ENCODE measurements around the gene CHCHD6.

DNA sequence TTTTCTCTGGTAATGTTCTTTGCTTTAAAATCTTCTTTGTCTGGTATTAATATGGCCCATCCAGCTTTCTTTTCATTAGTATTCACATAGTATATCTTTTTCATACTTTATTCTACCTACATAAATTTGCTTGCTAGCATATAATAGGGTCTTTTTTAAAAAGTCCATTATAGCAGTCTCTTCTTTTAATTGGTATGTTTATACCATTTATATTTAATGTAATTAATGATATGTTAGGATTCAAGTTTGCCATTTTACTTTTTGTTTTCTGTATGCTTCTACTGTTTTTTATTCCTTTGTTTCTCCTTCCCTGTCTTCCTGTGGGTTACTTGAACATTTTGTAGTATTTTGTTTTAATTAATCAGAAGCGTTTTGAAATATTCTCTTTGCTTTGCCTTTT, 89.0 kb downstream of the CHCHD6 start:
- TF ChIP-seq, protein P1, sequence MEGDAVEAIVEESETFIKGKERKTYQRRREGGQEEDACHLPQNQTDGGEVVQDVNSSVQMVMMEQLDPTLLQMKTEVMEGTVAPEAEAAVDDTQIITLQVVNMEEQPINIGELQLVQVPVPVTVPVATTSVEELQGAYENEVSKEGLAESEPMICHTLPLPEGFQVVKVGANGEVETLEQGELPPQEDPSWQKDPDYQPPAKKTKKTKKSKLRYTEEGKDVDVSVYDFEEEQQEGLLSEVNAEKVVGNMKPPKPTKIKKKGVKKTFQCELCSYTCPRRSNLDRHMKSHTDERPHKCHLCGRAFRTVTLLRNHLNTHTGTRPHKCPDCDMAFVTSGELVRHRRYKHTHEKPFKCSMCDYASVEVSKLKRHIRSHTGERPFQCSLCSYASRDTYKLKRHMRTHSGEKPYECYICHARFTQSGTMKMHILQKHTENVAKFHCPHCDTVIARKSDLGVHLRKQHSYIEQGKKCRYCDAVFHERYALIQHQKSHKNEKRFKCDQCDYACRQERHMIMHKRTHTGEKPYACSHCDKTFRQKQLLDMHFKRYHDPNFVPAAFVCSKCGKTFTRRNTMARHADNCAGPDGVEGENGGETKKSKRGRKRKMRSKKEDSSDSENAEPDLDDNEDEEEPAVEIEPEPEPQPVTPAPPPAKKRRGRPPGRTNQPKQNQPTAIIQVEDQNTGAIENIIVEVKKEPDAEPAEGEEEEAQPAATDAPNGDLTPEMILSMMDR (IDR thresholded peaks at IDR 0.05), result no peak
- TF ChIP-seq, protein P2, sequence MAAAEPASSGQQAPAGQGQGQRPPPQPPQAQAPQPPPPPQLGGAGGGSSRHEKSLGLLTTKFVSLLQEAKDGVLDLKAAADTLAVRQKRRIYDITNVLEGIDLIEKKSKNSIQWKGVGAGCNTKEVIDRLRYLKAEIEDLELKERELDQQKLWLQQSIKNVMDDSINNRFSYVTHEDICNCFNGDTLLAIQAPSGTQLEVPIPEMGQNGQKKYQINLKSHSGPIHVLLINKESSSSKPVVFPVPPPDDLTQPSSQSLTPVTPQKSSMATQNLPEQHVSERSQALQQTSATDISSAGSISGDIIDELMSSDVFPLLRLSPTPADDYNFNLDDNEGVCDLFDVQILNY (CRISPR knock-in tag; IDR thresholded peaks at IDR 0.05), result no peak
- no peak for TF ChIP-seq SP1 (CRISPR knock-in tag; conservative IDR thresholded peaks at IDR 0.05)
- TF ChIP-seq, protein P3, sequence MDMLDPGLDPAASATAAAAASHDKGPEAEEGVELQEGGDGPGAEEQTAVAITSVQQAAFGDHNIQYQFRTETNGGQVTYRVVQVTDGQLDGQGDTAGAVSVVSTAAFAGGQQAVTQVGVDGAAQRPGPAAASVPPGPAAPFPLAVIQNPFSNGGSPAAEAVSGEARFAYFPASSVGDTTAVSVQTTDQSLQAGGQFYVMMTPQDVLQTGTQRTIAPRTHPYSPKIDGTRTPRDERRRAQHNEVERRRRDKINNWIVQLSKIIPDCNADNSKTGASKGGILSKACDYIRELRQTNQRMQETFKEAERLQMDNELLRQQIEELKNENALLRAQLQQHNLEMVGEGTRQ (CRISPR knock-in tag; IDR thresholded peaks at IDR 0.05), result no peak
- no peak for TF ChIP-seq ZNF423 (CRISPR knock-in tag; IDR thresholded peaks at IDR 0.05)

Measured in WTC11 (cell line).